Astrocyte of the cerebellum (primary cell): ENCODE measurements around the gene ITIH2.
"Not testable (repeated sequence)": the region's sequence is repeated elsewhere in the genome, so short reads cannot be mapped to it uniquely, and the experiment has no call there.

Experiments
- DNase-seq: peaks from one replicate; pipeline ENCODE4 v3.0.0-alpha.2; 2011; ENCODE audit warnings: low read depth
- H3K4me3 ChIP-seq: 2 replicates; pipeline ENCODE4 v1.5.1; 2011; ENCODE audit warnings: mild to moderate bottlenecking, low read depth, low read length, moderate library complexity
- CTCF ChIP-seq: IDR thresholded peaks from 2 replicates; pipeline ENCODE4 v1.5.1; 2012; ENCODE audit warnings: low read length, low read depth, moderate library complexity, mild to moderate bottlenecking; ENCODE audit errors: missing control alignments
- in situ Hi-C: cut with HindIII; loops from 2 replicates; pipeline ENCODE4 v1.10.0; 2017; ENCODE audit warnings: low sequenced_read_pairs

Gene ITIH2

GRCh38 chr10:7744307-7744706 is 41.2 kb downstream of the ITIH2 start:
- TF ChIP-seq CTCF, result no peak
- DNase-seq, result no peak
- no peak overlapping the region for H3K4me3 ChIP-seq
- in situ Hi-C loops, result no loop called here

DNA sequence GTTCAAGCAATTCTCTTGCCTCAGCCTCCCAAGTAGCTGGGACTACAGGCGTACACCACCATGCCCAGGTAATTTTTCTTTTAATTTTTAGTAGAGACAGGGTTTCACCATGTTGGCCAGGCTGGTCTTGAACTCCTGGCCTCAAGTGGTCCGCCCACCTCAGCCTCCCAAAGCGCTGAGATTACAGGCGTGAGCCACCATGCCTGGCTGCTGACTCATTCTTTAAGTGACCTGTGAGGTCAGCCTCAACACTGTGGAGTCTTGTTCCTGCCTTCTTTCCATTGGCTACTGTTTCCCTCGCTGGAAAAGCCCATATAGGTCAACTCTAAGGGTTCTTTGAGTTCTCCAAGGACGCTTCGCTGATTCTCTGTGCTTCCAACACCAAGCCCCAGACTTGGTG is 45.5 kb downstream of the ITIH2 start:
- in situ Hi-C loops, DNase-seq, H3K4me3 ChIP-seq: not testable (repeated sequence)

DNA sequence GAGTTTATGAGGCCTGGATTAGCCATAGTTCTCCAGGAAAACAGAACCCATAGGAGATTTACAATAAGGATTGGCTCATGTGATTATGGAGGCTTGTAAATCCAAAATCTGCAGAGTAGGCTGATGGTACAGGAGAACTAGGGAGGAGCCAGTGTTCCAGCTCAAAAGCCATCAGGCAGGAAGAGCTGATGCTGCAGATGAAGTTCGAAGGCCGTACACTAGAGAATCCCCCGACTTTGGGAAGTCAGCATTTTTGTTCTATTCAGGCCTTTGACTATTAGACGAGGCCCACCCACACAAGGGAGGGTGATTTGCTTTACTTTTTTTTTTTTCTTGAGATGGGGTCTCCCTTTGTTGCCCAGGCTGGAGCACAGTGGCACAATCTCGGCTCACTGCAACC is 47.1 kb downstream of the ITIH2 start:
- TF ChIP-seq CTCF, result no peak
- in situ Hi-C loops, result loop anchor here (5.0 kb wide), 1 partner anchor 218 kb away; no protein-coding TSS in a partner anchor
- no peak for DNase-seq
- no peak overlapping the region for H3K4me3 ChIP-seq

- in situ Hi-C loops, result loop anchor here (5.0 kb wide), 1 partner anchor 220 kb away; no protein-coding TSS in a partner anchor
- no peak for TF ChIP-seq CTCF
- no peak overlapping the region for H3K4me3 ChIP-seq
- DNase-seq, result no peak
Measured at GRCh38 chr10:7752251-7752650, 49.1 kb downstream of the ITIH2 start.

DNA sequence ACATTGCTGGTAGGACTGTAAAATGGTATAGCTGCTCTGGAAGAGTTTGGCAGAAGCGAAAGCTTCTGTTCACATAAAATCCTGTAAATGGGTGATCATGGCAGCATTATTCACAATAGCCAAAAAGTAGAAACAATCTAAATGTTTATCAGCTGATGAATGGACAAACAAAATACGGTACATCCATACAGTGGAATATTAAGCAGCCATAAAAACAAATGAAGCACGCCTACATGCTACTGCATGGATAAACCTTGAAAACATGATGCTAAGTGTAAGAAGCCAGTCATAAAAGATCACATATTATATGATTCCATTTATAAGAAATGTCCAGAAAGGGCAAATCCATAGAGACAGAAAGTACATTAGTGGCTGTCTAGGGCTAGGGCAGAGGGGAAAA is 52.0 kb downstream of the ITIH2 start:
- in situ Hi-C loops, result no loop called here
- DNase-seq, result no peak
- no peak for TF ChIP-seq CTCF
- no peak overlapping the region for H3K4me3 ChIP-seq

GRCh38 chr10:7756360-7756992 is 53.4 kb downstream of the ITIH2 start:
- no peak for DNase-seq
- peak; percentile 68 for TF ChIP-seq CTCF
- in situ Hi-C loops, result no loop called here
- no peak overlapping the region for H3K4me3 ChIP-seq

DNA sequence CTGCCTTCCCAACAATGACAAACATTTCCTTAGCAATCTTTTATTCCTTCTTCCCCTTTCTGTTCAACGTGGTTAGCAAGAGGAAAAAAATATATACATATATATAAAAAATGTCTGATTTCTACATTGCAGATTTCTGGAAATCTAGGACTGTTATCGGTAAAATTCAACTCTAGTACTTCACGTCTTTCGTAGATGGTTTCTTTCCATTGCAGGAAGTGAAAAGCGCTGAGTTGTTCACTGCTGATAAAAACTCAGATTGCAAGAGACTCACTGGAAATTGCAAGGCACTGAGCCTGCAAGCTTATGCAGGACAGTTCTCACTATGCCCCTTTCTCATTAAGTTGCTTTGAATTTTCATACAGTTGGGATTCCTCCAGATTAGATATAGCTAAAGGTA is 60.8 kb downstream of the ITIH2 start:
- no peak for DNase-seq
- in situ Hi-C loops, result no loop called here
- H3K4me3 ChIP-seq, result no peak overlapping the region
- no peak for TF ChIP-seq CTCF
